Activated naive CD8-positive, alpha-beta T cell treated with anti-CD3 and anti-CD28 coated beads for 36 hours (primary cell): ENCODE results near the gene METTL18. TPM values are rescaled to one million over a fixed set of nuclear protein-coding genes. Genes with fewer than 3 reads are reported as not detected.

Experiments used
- DNase-seq: peaks from one replicate; pipeline ENCODE4 v3.0.0; 2021
- H3K27ac Mint-ChIP-seq: one replicate; pipeline ENCODE4 v1.8.0; 2022; ENCODE audit warnings: mild to moderate bottlenecking, moderate library complexity, mixed read lengths
- H3K27me3 Mint-ChIP-seq: one replicate; pipeline ENCODE4 v1.8.0; 2022; ENCODE audit warnings: mild to moderate bottlenecking, mixed read lengths
- H3K36me3 Mint-ChIP-seq: one replicate; pipeline ENCODE4 v1.8.0; 2021; ENCODE audit warnings: mild to moderate bottlenecking, mixed read lengths
- H3K4me1 Mint-ChIP-seq: one replicate; pipeline ENCODE4 v1.8.0; 2021; ENCODE audit warnings: mixed read lengths
- H3K4me3 Mint-ChIP-seq: one replicate; pipeline ENCODE4 v1.8.0; 2022; ENCODE audit warnings: mild to moderate bottlenecking, moderate library complexity, mixed read lengths
- H3K9me3 Mint-ChIP-seq: one replicate; pipeline ENCODE4 v1.8.0; 2022; ENCODE audit warnings: mixed read lengths
- total RNA-seq, 2 experiments: library from RNA; stranded (reverse); gene quantifications; one replicate each; pipeline ENCODE4 v1.2.3, GENCODE V29; 2021

METTL18 gene
- total RNA-seq, 2 experiments from 2014 or later, result 13.2 to 15.3 TPM

GRCh38 chr1:169802888-169803287 is 8.2 kb upstream of the METTL18 start:
- no peaks in the 10 kb centered on the region for H3K27me3 Mint-ChIP-seq
- DNase-seq, result no peak
- no peak overlapping the region for H3K4me3 Mint-ChIP-seq
- no peaks in the 10 kb centered on the region for H3K9me3 Mint-ChIP-seq
- H3K36me3 Mint-ChIP-seq, result peaks cover 19% of the 10 kb centered on the region
- no peaks in the 10 kb centered on the region for H3K4me1 Mint-ChIP-seq
- H3K27ac Mint-ChIP-seq, result no peak overlapping the region

GRCh38 chr1:169797281-169797680 is 2.6 kb upstream of the METTL18 start:
- no peak overlapping the region for H3K27ac Mint-ChIP-seq
- no peaks in the 10 kb centered on the region for H3K9me3 Mint-ChIP-seq
- no peak for DNase-seq
- no peaks in the 10 kb centered on the region for H3K27me3 Mint-ChIP-seq
- H3K4me1 Mint-ChIP-seq, result peaks cover 32% of the 10 kb centered on the region
- no peak overlapping the region for H3K4me3 Mint-ChIP-seq
- H3K36me3 Mint-ChIP-seq, result peaks cover 36% of the 10 kb centered on the region

GRCh38 chr1:169796274-169796810 is 1.6 kb upstream of the METTL18 start:
- Mint-ChIP-seq H3K4me1 (peaks cover 41% of the 10 kb centered on the region), H3K36me3 (peaks cover 45% of the 10 kb centered on the region), H3K27ac (no peak overlapping the region)

GRCh38 chr1:169795687-169796086 is 980 bp upstream of the METTL18 start:
- H3K4me3 Mint-ChIP-seq, result peak overlapping the region; percentile 91
- H3K27ac Mint-ChIP-seq, result peak overlapping the region; percentile 97
- peaks cover 45% of the 10 kb centered on the region for H3K36me3 Mint-ChIP-seq
- H3K27me3 Mint-ChIP-seq, result no peaks in the 10 kb centered on the region
- H3K4me1 Mint-ChIP-seq, result peaks cover 43% of the 10 kb centered on the region
- DNase-seq, result no peak
- H3K9me3 Mint-ChIP-seq, result no peaks in the 10 kb centered on the region

More at GRCh38 chr1:169796274-169796810, 1.6 kb upstream of the METTL18 start:
- DNase-seq, result no peak
- H3K9me3 Mint-ChIP-seq, result no peaks in the 10 kb centered on the region
- no peaks in the 10 kb centered on the region for H3K27me3 Mint-ChIP-seq
- peak overlapping the region; percentile 91 for H3K4me3 Mint-ChIP-seq

- Mint-ChIP-seq H3K9me3 (no peaks in the 10 kb centered on the region), H3K4me3 (peak overlapping the region; percentile 91), H3K36me3 (peaks cover 40% of the 10 kb centered on the region), H3K4me1 (peaks cover 43% of the 10 kb centered on the region), H3K27ac (peak overlapping the region; percentile 97), H3K27me3 (no peaks in the 10 kb centered on the region)
- no peak for DNase-seq
Observed at GRCh38 chr1:169793730-169794129, 977 bp downstream of the METTL18 start.

GRCh38 chr1:169788402-169788801 is 6.3 kb downstream of the METTL18 start:
- no peaks in the 10 kb centered on the region for H3K9me3 Mint-ChIP-seq
- no peak for DNase-seq
- no peak overlapping the region for H3K27ac Mint-ChIP-seq
- H3K4me3 Mint-ChIP-seq, result no peak overlapping the region
- H3K27me3 Mint-ChIP-seq, result peaks cover 28% of the 10 kb centered on the region
- peaks cover 21% of the 10 kb centered on the region for H3K4me1 Mint-ChIP-seq
- peaks cover 21% of the 10 kb centered on the region for H3K36me3 Mint-ChIP-seq

GRCh38 chr1:169786974-169787373 is 7.7 kb downstream of the METTL18 start:
- Mint-ChIP-seq H3K9me3 (no peaks in the 10 kb centered on the region), H3K27me3 (peaks cover 40% of the 10 kb centered on the region), H3K4me3 (no peak overlapping the region), H3K4me1 (peaks cover 8% of the 10 kb centered on the region), H3K27ac (no peak overlapping the region), H3K36me3 (peaks cover 8% of the 10 kb centered on the region)
- DNase-seq, result no peak

GRCh38 chr1:169785267-169785666 is 9.4 kb downstream of the METTL18 start:
- Mint-ChIP-seq H3K27me3 (peaks cover 42% of the 10 kb centered on the region), H3K9me3 (no peaks in the 10 kb centered on the region), H3K27ac (no peak overlapping the region), H3K36me3 (no peaks in the 10 kb centered on the region), H3K4me3 (no peak overlapping the region), H3K4me1 (no peaks in the 10 kb centered on the region)
- DNase-seq, result no peak

GRCh38 chr1:169784102-169784501 is 10.6 kb downstream of the METTL18 start:
- Mint-ChIP-seq H3K4me3 (no peak overlapping the region), H3K4me1 (no peaks in the 10 kb centered on the region), H3K27ac (no peak overlapping the region), H3K36me3 (no peaks in the 10 kb centered on the region), H3K27me3 (peaks cover 42% of the 10 kb centered on the region), H3K9me3 (no peaks in the 10 kb centered on the region)
- DNase-seq, result no peak

- no peaks in the 10 kb centered on the region for H3K36me3 Mint-ChIP-seq
- H3K9me3 Mint-ChIP-seq, result no peaks in the 10 kb centered on the region
- no peak overlapping the region for H3K27ac Mint-ChIP-seq
- no peaks in the 10 kb centered on the region for H3K4me1 Mint-ChIP-seq
- no peak for DNase-seq
- no peak overlapping the region for H3K4me3 Mint-ChIP-seq
- peaks cover 42% of the 10 kb centered on the region for H3K27me3 Mint-ChIP-seq
Observed at GRCh38 chr1:169782596-169782995, 12.1 kb downstream of the METTL18 start.

- Mint-ChIP-seq H3K27ac (no peak overlapping the region), H3K4me3 (no peak overlapping the region), H3K4me1 (no peaks in the 10 kb centered on the region), H3K9me3 (no peaks in the 10 kb centered on the region), H3K36me3 (no peaks in the 10 kb centered on the region), H3K27me3 (peaks cover 26% of the 10 kb centered on the region)
- DNase-seq, result no peak
Observed at GRCh38 chr1:169779970-169780369, 14.7 kb downstream of the METTL18 start.

- Mint-ChIP-seq H3K4me3 (no peak overlapping the region), H3K9me3 (no peaks in the 10 kb centered on the region), H3K27ac (no peak overlapping the region), H3K27me3 (peaks cover 18% of the 10 kb centered on the region), H3K4me1 (no peaks in the 10 kb centered on the region), H3K36me3 (no peaks in the 10 kb centered on the region)
- DNase-seq, result no peak
Observed at GRCh38 chr1:169779150-169779549, 15.6 kb downstream of the METTL18 start.

- DNase-seq, result no peak
- H3K36me3 Mint-ChIP-seq, result no peaks in the 10 kb centered on the region
- H3K27me3 Mint-ChIP-seq, result no peaks in the 10 kb centered on the region
- no peaks in the 10 kb centered on the region for H3K4me1 Mint-ChIP-seq
- H3K9me3 Mint-ChIP-seq, result no peaks in the 10 kb centered on the region
- H3K27ac Mint-ChIP-seq, result no peak overlapping the region
- no peak overlapping the region for H3K4me3 Mint-ChIP-seq
Observed at GRCh38 chr1:169776440-169776839, 18.3 kb downstream of the METTL18 start.

- no peak for DNase-seq
- Mint-ChIP-seq H3K4me3 (no peak overlapping the region), H3K9me3 (no peaks in the 10 kb centered on the region), H3K4me1 (no peaks in the 10 kb centered on the region), H3K27me3 (peaks cover 4% of the 10 kb centered on the region), H3K36me3 (no peaks in the 10 kb centered on the region), H3K27ac (no peak overlapping the region)
Observed at GRCh38 chr1:169768161-169768560, 26.5 kb downstream of the METTL18 start.

- H3K4me3 Mint-ChIP-seq, result no peak overlapping the region
- no peak for DNase-seq
- no peaks in the 10 kb centered on the region for H3K4me1 Mint-ChIP-seq
- H3K9me3 Mint-ChIP-seq, result no peaks in the 10 kb centered on the region
- H3K27me3 Mint-ChIP-seq, result peaks cover 4% of the 10 kb centered on the region
- no peaks in the 10 kb centered on the region for H3K36me3 Mint-ChIP-seq
- no peak overlapping the region for H3K27ac Mint-ChIP-seq
Observed at GRCh38 chr1:169765580-169766331, 29.0 kb downstream of the METTL18 start.

GRCh38 chr1:169764919-169765318 is 29.8 kb downstream of the METTL18 start:
- no peak overlapping the region for H3K4me3 Mint-ChIP-seq
- no peaks in the 10 kb centered on the region for H3K9me3 Mint-ChIP-seq
- H3K27me3 Mint-ChIP-seq, result peaks cover 4% of the 10 kb centered on the region
- H3K4me1 Mint-ChIP-seq, result no peaks in the 10 kb centered on the region
- DNase-seq, result no peak
- no peaks in the 10 kb centered on the region for H3K36me3 Mint-ChIP-seq
- no peak overlapping the region for H3K27ac Mint-ChIP-seq
